GM18870 (cell line): Measurements from ENCODE around the gene OR1C1.
"Not testable (repeated sequence)": the region's sequence is repeated elsewhere in the genome, so short reads cannot be mapped to it uniquely, and the experiment has no call there.

Experiments
- ATAC-seq: cut with Tn5 transposase; IDR thresholded peaks from one replicate; pipeline ENCODE4 v1.9.1; 2021; ENCODE audit warnings: moderate library complexity; ENCODE audit not compliant: unreplicated experiment

The OR1C1 gene

GRCh38 chr1:247760456-247760855, at the start of gene OR1C1:
TSS of gene OR1C1 (minus strand) at chr1:247760556. CDS start at chr1:247758406, 2,150 bp downstream.
- no peak for ATAC-seq

- no peak for ATAC-seq
Measured at GRCh38 chr1:247797518-247797917, 37.2 kb upstream of the OR1C1 start.

DNA sequence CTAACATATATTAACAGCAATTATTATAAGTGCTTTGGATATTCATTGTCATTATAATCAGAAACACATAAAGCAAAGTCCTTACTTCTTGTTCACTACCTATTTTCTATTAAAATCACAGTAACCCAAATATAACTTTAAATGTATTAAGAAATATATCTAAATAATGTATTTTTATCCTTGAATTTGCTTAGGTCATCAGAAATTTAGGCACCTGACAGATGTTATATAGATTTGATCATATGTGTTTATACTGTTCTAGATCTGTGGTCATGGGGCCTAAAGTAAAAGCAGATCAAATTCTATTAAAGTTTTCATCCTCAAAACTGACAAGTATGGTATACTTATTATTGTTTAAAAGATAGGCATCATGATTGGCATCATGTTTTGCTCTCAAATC, 9.2 kb upstream of the OR1C1 start:
- no peak for ATAC-seq

GRCh38 chr1:247754311-247754710, 6.0 kb downstream of the OR1C1 start:
- not testable (repeated sequence) for ATAC-seq

DNA sequence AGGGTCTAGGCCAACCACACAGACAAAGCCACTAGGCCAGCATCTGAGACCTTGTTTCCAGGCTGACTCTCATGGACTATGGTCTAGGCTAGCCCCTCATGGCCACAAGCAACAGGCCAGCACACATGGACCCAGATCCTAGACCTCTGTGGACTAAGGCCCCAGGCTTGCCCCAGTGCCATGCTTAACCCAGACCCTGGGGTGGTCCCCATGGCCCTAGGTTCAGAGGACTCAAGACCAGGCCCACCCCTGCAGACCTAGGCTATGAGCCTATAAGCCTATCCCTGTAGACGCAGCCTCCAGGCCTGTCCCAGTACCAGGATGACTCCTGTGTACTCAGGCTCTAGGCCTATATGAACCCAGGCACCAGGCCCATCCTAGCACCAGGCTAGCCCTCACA, 10.5 kb downstream of the OR1C1 start:
- no peak for ATAC-seq

- ATAC-seq = no peak
Measured at GRCh38 chr1:247748041-247748440, 12.3 kb downstream of the OR1C1 start, which contains the start of gene OR14A2. TSS of gene OR14A2 (minus strand) at chr1:247748141.

- ATAC-seq = no peak
Measured at GRCh38 chr1:247747616-247748015, 12.7 kb downstream of the OR1C1 start.

- ATAC-seq = no peak
Measured at GRCh38 chr1:247746391-247746935, 13.9 kb downstream of the OR1C1 start.

DNA sequence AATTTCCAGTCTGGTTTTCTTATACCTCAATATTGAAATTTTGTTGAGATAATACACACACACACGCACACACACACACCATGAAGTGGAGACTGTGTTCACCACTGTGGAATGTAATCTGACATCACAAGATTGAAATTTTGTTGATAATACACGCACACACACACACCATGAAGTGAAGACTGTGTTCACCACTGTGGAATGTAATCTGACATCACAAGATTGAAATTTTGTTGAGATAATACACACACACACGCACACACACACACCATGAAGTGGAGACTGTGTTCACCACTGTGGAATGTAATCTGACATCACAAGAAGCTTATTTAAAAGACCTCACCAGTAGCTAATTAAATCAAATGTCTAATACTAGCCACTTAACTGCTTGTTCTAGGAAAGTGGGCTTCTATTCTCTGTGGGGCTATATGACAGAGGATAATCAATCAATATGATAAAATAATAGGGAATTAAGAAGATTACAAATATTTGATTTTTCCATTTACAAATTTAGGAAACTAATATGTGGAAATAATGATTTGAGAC, 18.1 kb downstream of the OR1C1 start:
- not testable (repeated sequence) for ATAC-seq

GRCh38 chr1:247741756-247742155, 18.6 kb downstream of the OR1C1 start:
- ATAC-seq = no peak

DNA sequence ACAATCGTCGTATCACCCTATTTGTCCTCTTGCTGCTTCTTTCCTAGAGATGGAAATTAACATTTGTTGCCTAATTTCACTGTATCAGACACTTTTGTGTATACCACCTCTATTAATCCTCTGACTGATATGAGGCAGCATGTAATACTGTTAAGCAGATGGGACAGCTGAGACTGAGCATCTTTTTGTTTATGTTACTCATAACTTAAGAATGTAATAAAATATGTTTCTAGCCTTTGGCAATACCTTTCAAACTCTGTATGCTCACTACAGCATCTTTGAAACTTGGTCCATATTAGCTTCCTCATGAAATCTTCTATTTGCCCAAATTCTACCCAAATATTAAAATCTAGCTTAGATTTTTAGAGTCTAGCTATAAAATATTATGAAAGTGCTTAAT, 19.6 kb downstream of the OR1C1 start:
- ATAC-seq = no peak

GRCh38 chr1:247738315-247738714, 22.0 kb downstream of the OR1C1 start, which contains the start of gene OR14K1:
TSS of gene OR14K1 (plus strand) at chr1:247738615. CDS start at chr1:247738615, 0 bp downstream.
- ATAC-seq = no peak

GRCh38 chr1:247721222-247721621, 39.1 kb downstream of the OR1C1 start:
- ATAC-seq = no peak

DNA sequence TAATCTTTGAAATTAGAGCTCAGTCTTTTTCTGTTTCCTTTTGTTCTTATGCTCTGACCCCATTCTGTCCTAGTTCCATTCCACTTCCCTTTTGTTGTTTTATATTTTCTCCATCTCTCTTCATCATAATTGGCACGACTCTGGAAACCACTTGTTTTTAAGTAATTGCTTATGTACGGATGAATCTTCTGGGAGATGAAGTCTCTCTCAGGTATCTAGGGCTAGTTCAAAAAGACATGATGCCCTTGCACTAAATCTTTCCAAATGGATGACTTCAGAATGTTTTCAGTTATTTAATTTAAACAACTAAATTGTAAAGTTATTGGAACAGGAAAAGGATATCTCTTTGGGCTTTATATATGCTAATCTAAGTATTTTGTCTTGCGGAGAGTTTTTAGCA, 43.8 kb downstream of the OR1C1 start, which contains the start of gene OR6F1:
OR6F1 (minus strand) TSS at position 101 of the 400 bp plus-strand sequence. CDS start 3,891 bp downstream, outside the sequence.
- ATAC-seq = no peak

- ATAC-seq = no peak
Measured at GRCh38 chr1:247713753-247714152, 46.6 kb downstream of the OR1C1 start.

GRCh38 chr1:247710681-247711080, 49.7 kb downstream of the OR1C1 start:
- ATAC-seq = not testable (repeated sequence)
